Neuronal stem cell (in vitro differentiated cells): ENCODE data around the gene STK10.

Experiments used
- DNase-seq: peaks from one replicate; pipeline ENCODE4 v3.0.0-alpha.2; 2013; ENCODE audit warnings: low spot score
- H2AFZ ChIP-seq: one replicate; pipeline ENCODE4 v1.6.1; 2013; ENCODE audit warnings: mild to moderate bottlenecking, low read length, inconsistent platforms
- H2AK5ac ChIP-seq: 2 replicates; pipeline ENCODE4 v1.6.1; 2013; ENCODE audit warnings: low read depth, mild to moderate bottlenecking, inconsistent platforms, low read length, moderate library complexity, mixed read lengths
- H2BK120ac ChIP-seq: 2 replicates; pipeline ENCODE4 v1.6.1; 2013; ENCODE audit warnings: low read depth, mild to moderate bottlenecking, inconsistent platforms, low read length, moderate library complexity, mixed read lengths
- H2BK12ac ChIP-seq: one replicate; pipeline ENCODE4 v1.6.1; 2013; ENCODE audit warnings: low read length, inconsistent platforms
- H2BK15ac ChIP-seq: 2 replicates; pipeline ENCODE4 v1.6.1; 2013; ENCODE audit warnings: mild to moderate bottlenecking, low read length, inconsistent platforms, mixed read lengths
- H2BK5ac ChIP-seq: one replicate; pipeline ENCODE4 v1.6.1; 2013; ENCODE audit warnings: inconsistent platforms, mild to moderate bottlenecking, low read length, moderate library complexity
- H3K14ac ChIP-seq: one replicate; pipeline ENCODE4 v1.6.1; 2013; ENCODE audit warnings: low read length, inconsistent platforms
- H3K18ac ChIP-seq: 2 replicates; pipeline ENCODE4 v1.6.1; 2013; ENCODE audit warnings: low read length, inconsistent platforms
- H3K23ac ChIP-seq: 2 replicates; pipeline ENCODE4 v1.6.1; 2013; ENCODE audit warnings: low read depth, mild to moderate bottlenecking, mixed read lengths, low read length, inconsistent platforms; ENCODE audit not compliant: poor library complexity
- H3K27ac ChIP-seq: replicated peaks from 3 replicates; pipeline ENCODE4 v1.5.1; 2013; ENCODE audit warnings: low read length, inconsistent platforms
- H3K27me3 ChIP-seq, 3 experiments: 2 replicates each; pipeline ENCODE4 v1.6.1; 2013; ENCODE audit warnings: low read length in 3 of 3, mild to moderate bottlenecking in 2 of 3, inconsistent platforms in 1 of 3, low read depth in 1 of 3, mixed read lengths in 1 of 3, moderate library complexity in 1 of 3; ENCODE audit not compliant: control insufficient read depth in 3 of 3, insufficient read depth in 3 of 3
- H3K36me3 ChIP-seq, 2 donors: replicated peaks in 1 of 2; 2 replicates each; pipeline ENCODE4 v1.6.1; 2013; ENCODE audit warnings: low read length in 2 of 2; ENCODE audit not compliant: control insufficient read depth in 2 of 2, insufficient read depth in 2 of 2
- H3K4ac ChIP-seq: 2 replicates; pipeline ENCODE4 v1.6.1; 2013; ENCODE audit warnings: inconsistent platforms, mild to moderate bottlenecking, low read length, moderate library complexity
- H3K4me1 ChIP-seq, 2 donors: 1 replicate in 1 of 2; 2 replicates in 1 of 2; pipeline ENCODE4 v1.6.1; 2013; ENCODE audit warnings: low read length in 2 of 2, low read depth in 1 of 2; ENCODE audit not compliant: control insufficient read depth in 2 of 2, insufficient read depth in 1 of 2
- H3K4me2 ChIP-seq: one replicate; pipeline ENCODE4 v1.6.1; 2013; ENCODE audit warnings: mild to moderate bottlenecking, low read length, inconsistent platforms; ENCODE audit not compliant: insufficient read depth, poor library complexity, severe bottlenecking
- H3K4me3 ChIP-seq, 2 donors: 2 replicates each; pipeline ENCODE4 v1.5.1; 2013; ENCODE audit warnings: low read length in 2 of 2, mild to moderate bottlenecking in 2 of 2, inconsistent platforms in 1 of 2, moderate library complexity in 1 of 2
- H3K79me1 ChIP-seq: one replicate; pipeline ENCODE4 v1.6.1; 2013; ENCODE audit warnings: low read depth, mild to moderate bottlenecking, inconsistent platforms, low read length, moderate library complexity
- H3K9ac ChIP-seq: one replicate; pipeline ENCODE4 v1.6.1; 2013; ENCODE audit warnings: mild to moderate bottlenecking, low read depth, low read length, inconsistent platforms; ENCODE audit not compliant: poor library complexity
- H3K9me3 ChIP-seq, 2 donors: replicated peaks in 1 of 2; 2 replicates each; pipeline versions ENCODE3 to v1.6.1; 2013; ENCODE audit warnings: low read length in 2 of 2, mild to moderate bottlenecking in 2 of 2, inconsistent platforms in 1 of 2, low read depth in 1 of 2, mixed read lengths in 1 of 2, moderate library complexity in 1 of 2; ENCODE audit not compliant: control insufficient read depth in 2 of 2, insufficient read depth in 1 of 2
- H4K8ac ChIP-seq: one replicate; pipeline ENCODE4 v1.6.1; 2013; ENCODE audit warnings: low read depth, mild to moderate bottlenecking, inconsistent platforms, low read length, moderate library complexity
- H4K91ac ChIP-seq: one replicate; pipeline ENCODE4 v1.6.1; 2013; ENCODE audit warnings: low read length, low read depth, mild to moderate bottlenecking, inconsistent platforms; ENCODE audit not compliant: poor library complexity
- WGBS, 2 donors: extraction: QIAGEN DNeasy Blood & Tissue Kit; methylation state at CpG; one replicate each; pipeline ENCODE4 v1.1.7; 2013; ENCODE audit warnings: missing lambda C conversion rate in 2 of 2, mixed read lengths in 1 of 2; ENCODE audit not compliant: insufficient read length in 2 of 2, insufficient replicate concordance in 1 of 2; ENCODE audit errors: extremely low coverage in 2 of 2; 5-methylcytosine and 5-hydroxymethylcytosine counted together

STK10 gene

DNA sequence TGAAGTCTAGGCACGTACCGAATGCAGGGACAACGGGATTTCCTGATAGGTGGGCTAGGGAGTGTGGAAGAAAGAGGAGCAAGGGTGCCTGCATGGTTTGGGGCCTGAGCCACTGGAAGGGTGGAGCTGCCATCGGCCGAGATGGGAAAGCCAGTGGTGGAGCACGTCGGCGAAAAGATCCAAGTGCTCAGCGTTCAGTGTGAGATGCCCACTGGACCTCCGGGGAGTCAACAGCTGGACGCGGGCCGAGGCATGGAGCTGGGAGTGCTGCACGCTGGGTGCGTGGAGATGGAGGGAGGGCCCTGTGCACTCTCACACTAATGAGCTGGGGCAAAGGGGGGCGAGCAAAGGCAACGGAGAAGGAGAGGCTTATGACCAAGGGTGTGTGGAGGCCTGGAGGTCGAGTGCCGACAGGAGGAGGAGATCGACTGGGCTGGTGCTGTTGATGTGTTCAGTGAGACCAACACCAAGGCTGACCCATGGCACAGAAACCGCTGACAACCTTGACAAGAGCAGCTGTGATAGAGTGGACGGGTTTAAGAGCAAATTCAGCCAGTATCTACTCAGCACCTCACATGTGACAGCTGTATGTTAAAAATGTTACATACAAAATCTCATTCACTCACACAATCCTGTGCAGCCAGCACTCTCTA, 85.7 kb downstream of the STK10 start:
- Histone ChIP-seq H3K9ac (peak overlapping the region; percentile 80), H2BK15ac (peak overlapping the region; percentile 98), H3K4ac (peak overlapping the region; percentile 54), H3K36me3 (peaks cover 0 to 2% of the 10 kb centered on the region in 2 donors), H3K18ac (peak overlapping the region; percentile 92), H4K91ac (peak overlapping the region; percentile 25), H3K4me1 (peaks cover 28 to 30% of the 10 kb centered on the region in 2 donors), H2AK5ac (peak overlapping the region; percentile 88), H3K4me3 (no peak overlapping the region), H2BK12ac (peak overlapping the region; percentile 86), H3K23ac (peak overlapping the region; percentile 49), H3K27ac (peak overlapping the region; percentile 16), H4K8ac (peak overlapping the region; percentile 95), H3K4me2 (no peak overlapping the region), H2BK120ac (no peak overlapping the region), H3K27me3 (no peaks in the 10 kb centered on the region), H3K9me3 (no peaks in the 10 kb centered on the region), H2BK5ac (no peak overlapping the region), H3K14ac (peak overlapping the region; percentile 66), H2AFZ (no peak overlapping the region), H3K79me1 (no peaks in the 10 kb centered on the region)
- no peak for DNase-seq
- WGBS, 2 donors = no CpG with 5 or more reads among the region's 22 CpGs

DNA sequence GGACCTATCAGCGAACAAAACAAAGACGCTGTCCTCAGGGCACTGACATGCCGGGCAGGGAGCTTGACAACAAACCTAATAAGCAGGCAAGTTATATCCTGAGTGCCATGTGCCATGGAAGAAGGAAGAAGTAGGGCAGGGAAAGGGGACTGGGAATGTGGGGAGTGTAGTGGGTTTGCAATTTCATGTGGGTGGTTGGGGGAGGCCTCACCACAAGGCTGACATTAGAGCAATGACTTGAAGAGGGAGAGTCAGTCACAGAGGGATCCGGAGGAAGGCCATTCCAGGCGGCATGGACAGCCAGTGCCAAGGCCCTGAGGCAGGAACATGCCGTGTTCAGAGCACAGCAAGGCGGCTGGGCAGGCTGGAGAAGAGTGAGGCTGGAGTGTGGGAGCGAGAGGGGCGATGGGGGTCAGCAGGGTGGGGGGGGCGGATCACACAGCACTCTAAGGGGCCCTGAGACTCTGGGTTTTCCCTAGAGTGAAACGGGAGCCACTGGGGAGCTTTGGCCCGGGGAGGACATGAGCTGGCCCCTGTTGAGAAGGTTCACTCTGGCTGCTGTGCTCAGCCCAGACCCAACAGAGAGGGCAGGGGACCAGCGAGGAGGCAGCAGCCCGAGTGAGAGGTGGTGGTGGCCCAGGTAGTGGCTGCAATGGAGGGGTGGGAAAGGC, 86.3 kb downstream of the STK10 start:
- H4K8ac ChIP-seq = peak overlapping the region; percentile 95
- H4K91ac ChIP-seq = no peak overlapping the region
- H3K27ac ChIP-seq = no peak overlapping the region
- H3K4me2 ChIP-seq = no peak overlapping the region
- H3K4ac ChIP-seq = peak overlapping the region; percentile 54
- H2AK5ac ChIP-seq = peak overlapping the region; percentile 88
- H3K23ac ChIP-seq = peak overlapping the region; percentile 68
- peaks cover 0 to 2% of the 10 kb centered on the region in 2 donors for H3K36me3 ChIP-seq
- no peak overlapping the region for H2BK120ac ChIP-seq
- no peak overlapping the region for H3K9ac ChIP-seq
- H2BK12ac ChIP-seq = no peak overlapping the region
- no CpG with 5 or more reads among the region's 14 CpGs for WGBS, 2 donors
- H3K9me3 ChIP-seq = no peaks in the 10 kb centered on the region
- peak overlapping the region; percentile 92 for H3K18ac ChIP-seq
- no peak overlapping the region for H2AFZ ChIP-seq
- peaks cover 23 to 26% of the 10 kb centered on the region in 2 donors for H3K4me1 ChIP-seq
- no peak overlapping the region for H3K4me3 ChIP-seq
- no peak overlapping the region for H2BK5ac ChIP-seq
- no peak for DNase-seq
- H2BK15ac ChIP-seq = peak overlapping the region; percentile 98
- H3K27me3 ChIP-seq = no peaks in the 10 kb centered on the region
- no peaks in the 10 kb centered on the region for H3K79me1 ChIP-seq
- H3K14ac ChIP-seq = peak overlapping the region; percentile 66

DNA sequence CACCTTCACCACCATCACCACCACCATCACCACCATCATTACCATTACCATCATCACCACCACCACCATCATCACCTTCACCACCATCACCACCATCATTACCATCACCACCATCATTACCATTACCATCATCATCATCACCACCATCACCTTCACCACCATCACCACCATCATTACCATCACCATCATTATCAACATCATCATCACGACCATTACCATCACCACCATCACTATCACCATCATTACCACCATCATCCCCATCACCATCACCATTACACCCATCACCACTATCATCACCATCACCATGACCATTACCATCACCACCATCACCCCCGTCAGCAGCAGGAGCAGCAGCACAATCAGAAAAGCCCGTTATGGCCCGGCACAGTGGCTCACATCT, 89.1 kb downstream of the STK10 start:
- H3K9ac ChIP-seq = no peak overlapping the region
- H3K4me3 ChIP-seq = no peak overlapping the region
- H2AK5ac ChIP-seq = no peak overlapping the region
- H3K27ac ChIP-seq = no peak overlapping the region
- no peak overlapping the region for H3K4me2 ChIP-seq
- H3K79me1 ChIP-seq = no peaks in the 10 kb centered on the region
- no peak overlapping the region for H2BK12ac ChIP-seq
- H3K36me3 ChIP-seq = peaks cover 0 to 2% of the 10 kb centered on the region in 2 donors
- H2BK5ac ChIP-seq = no peak overlapping the region
- no peak overlapping the region for H2BK15ac ChIP-seq
- no peaks in the 10 kb centered on the region for H3K27me3 ChIP-seq
- no peak for DNase-seq
- no peak overlapping the region for H4K8ac ChIP-seq
- H3K14ac ChIP-seq = no peak overlapping the region
- no peak overlapping the region for H3K4ac ChIP-seq
- WGBS, 2 donors = 79 to 100% methylated on average over 1 of the region's 4 CpGs
- H3K23ac ChIP-seq = no peak overlapping the region
- no peak overlapping the region for H4K91ac ChIP-seq
- no peaks in the 10 kb centered on the region for H3K9me3 ChIP-seq
- H3K4me1 ChIP-seq = peaks cover 16 to 18% of the 10 kb centered on the region in 2 donors
- H2AFZ ChIP-seq = no peak overlapping the region
- no peak overlapping the region for H2BK120ac ChIP-seq
- H3K18ac ChIP-seq = no peak overlapping the region

DNA sequence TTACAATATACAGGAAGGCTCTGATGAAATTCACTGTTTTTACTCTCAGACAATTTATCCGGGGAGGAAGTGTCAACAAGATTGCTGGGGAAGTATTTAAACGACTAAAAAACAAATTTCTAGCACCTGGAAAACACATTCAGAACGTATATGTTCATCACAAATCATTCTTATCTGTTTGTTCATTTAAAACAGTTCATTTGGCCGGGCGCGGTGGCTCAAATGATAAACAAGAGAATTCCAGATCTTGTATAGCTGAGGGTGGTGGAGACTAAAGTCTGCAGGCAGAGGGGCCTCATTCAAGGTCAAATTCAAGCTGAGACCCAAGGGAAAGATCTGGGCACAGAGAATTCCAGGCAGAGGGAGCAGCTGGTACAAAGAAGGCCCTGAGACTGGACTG, 90.0 kb downstream of the STK10 start:
- H4K91ac ChIP-seq = no peak overlapping the region
- no peak overlapping the region for H3K23ac ChIP-seq
- H2BK12ac ChIP-seq = no peak overlapping the region
- no peak overlapping the region for H3K4me2 ChIP-seq
- no peak overlapping the region for H3K4me3 ChIP-seq
- peaks cover 9 to 10% of the 10 kb centered on the region in 2 donors for H3K4me1 ChIP-seq
- no peak overlapping the region for H3K18ac ChIP-seq
- no peak overlapping the region for H3K14ac ChIP-seq
- no peaks in the 10 kb centered on the region for H3K9me3 ChIP-seq
- WGBS, 2 donors = no CpG with 5 or more reads among the region's 6 CpGs
- no peak overlapping the region for H2BK5ac ChIP-seq
- no peak overlapping the region for H2AFZ ChIP-seq
- no peak overlapping the region for H4K8ac ChIP-seq
- no peaks in the 10 kb centered on the region for H3K79me1 ChIP-seq
- no peak overlapping the region for H3K4ac ChIP-seq
- no peak overlapping the region for H3K27ac ChIP-seq
- no peak overlapping the region for H2BK120ac ChIP-seq
- H3K36me3 ChIP-seq = peaks cover 0 to 2% of the 10 kb centered on the region in 2 donors
- H2BK15ac ChIP-seq = no peak overlapping the region
- no peak overlapping the region for H3K9ac ChIP-seq
- H2AK5ac ChIP-seq = no peak overlapping the region
- no peak for DNase-seq
- no peaks in the 10 kb centered on the region for H3K27me3 ChIP-seq
